C4-2B (cell line): ENCODE data around the gene GOLT1A.

Experiments
- CTCF ChIP-seq: fragments of 450-650 bp; conservative IDR thresholded peaks from 2 replicates; pipeline ENCODE4 v1.5.1; 2017; ENCODE audit warnings: mild to moderate bottlenecking
- ZFX ChIP-seq: fragments of 450-650 bp; IDR thresholded peaks from 2 replicates; pipeline ENCODE4 v1.6.1; 2017

- TF ChIP-seq CTCF: no peak
- no peak for TF ChIP-seq ZFX
Observed at GRCh38 chr1:204191456-204191855, 22.3 kb downstream of the GOLT1A start.
